Peyer's patch (tissue), 4 donors: ENCODE data around the gene TSPAN32.

Experiments
- CTCF ChIP-seq, 6 experiments: fragments of 450-650 bp in 4 of 6; fragments of 200-600 bp in 2 of 6; sonication (generic) in 1 of 6; IDR thresholded peaks; one replicate each; pipeline ENCODE4 v1.5.1; 2017 to 2019; ENCODE audit warnings: antibody characterized with exemption in 6 of 6, mild to moderate bottlenecking in 3 of 6, moderate library complexity in 1 of 6
- POLR2A ChIP-seq, 2 donors: fragments of 450-650 bp; IDR thresholded peaks; one replicate each; pipeline ENCODE4 v1.5.1; 2017; ENCODE audit warnings: antibody characterized with exemption in 2 of 2, mild to moderate bottlenecking in 2 of 2, moderate library complexity in 2 of 2

DNA sequence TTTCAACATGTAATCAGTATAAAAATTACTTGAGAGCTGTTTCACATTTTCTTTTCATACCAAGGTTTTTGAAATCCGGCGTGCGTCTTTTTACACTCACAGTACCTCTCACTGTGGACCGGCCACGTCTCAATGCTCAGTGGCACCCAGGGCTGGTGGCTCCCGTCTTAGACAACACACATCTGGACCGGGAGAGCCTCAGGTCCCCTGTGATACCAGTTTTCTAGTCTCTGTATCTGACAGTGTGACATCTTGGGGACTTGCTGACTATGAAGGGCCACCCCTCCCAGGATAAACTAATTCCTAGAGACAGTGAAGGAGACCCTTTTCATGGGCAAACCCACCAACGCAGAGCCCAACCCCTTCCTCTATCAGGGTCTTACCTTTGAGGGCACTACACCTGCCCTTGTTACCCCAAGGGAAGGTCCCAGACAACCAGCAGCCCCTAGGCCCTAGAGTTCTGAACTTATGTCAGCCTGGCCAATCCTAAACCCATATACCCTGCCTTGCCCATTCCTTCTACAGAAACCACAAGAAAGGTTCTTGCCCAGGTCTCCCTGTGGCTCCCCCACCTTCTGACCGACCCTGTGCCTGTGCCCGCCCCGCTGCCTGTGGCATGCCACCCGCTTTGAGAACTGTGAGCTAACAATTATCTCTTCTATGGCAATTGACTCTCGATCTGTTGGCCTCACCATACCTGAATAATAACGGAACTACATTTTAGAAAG lies 25.4 kb upstream of the TSPAN32 start:
- no peak for TF ChIP-seq CTCF (IDR thresholded peaks at IDR 0.05)
- no peak for TF ChIP-seq POLR2A (IDR thresholded peaks at IDR 0.05)
